ENCODE results near the gene SUPV3L1.

DNA sequence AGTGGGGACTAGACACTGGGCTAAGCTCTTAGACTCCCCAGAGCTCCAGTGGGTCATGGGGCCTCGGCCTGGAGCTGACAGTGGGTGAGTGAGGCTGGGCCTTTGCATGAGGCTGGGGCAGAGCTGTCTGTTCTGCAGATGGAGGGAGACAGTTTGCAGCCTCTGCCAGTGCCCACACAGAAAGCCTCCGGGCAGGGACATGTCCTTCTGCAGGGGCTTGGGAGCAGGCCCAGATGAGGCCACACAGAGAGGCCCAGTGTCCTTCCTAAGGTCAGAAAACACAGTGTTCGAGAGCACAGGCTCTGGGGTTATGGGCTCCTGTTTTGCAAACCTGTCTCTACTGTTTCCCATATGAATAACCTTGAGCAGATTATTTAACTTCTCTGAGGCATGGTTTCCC lies 73.1 kb downstream of the SUPV3L1 start:
- no peak for TF ChIP-seq EZH2phosphoT487 (IDR thresholded peaks at IDR 0.05; ENCODE audit: borderline replicate concordance, low read length)
- TF ChIP-seq, protein P1, sequence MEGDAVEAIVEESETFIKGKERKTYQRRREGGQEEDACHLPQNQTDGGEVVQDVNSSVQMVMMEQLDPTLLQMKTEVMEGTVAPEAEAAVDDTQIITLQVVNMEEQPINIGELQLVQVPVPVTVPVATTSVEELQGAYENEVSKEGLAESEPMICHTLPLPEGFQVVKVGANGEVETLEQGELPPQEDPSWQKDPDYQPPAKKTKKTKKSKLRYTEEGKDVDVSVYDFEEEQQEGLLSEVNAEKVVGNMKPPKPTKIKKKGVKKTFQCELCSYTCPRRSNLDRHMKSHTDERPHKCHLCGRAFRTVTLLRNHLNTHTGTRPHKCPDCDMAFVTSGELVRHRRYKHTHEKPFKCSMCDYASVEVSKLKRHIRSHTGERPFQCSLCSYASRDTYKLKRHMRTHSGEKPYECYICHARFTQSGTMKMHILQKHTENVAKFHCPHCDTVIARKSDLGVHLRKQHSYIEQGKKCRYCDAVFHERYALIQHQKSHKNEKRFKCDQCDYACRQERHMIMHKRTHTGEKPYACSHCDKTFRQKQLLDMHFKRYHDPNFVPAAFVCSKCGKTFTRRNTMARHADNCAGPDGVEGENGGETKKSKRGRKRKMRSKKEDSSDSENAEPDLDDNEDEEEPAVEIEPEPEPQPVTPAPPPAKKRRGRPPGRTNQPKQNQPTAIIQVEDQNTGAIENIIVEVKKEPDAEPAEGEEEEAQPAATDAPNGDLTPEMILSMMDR (IDR thresholded peaks at IDR 0.05; ENCODE audit: low read depth, low read length, poor library complexity, severe bottlenecking) = no peak
